Body of pancreas (tissue), 4 donors: ENCODE data around the gene CREBRF. TPM values are rescaled to one million over a fixed set of nuclear protein-coding genes. Genes with fewer than 3 reads are reported as not detected.

Source experiments
- ATAC-seq: fragments of 150-250 bp; one replicate; pipeline ENCODE4 v1.9.1; 2016
- DNase-seq, 4 donors: peaks; one replicate each; pipeline ENCODE4 v3.0.0-alpha.2; 2019
- H3K27ac ChIP-seq, 4 donors: fragments of 200-600 bp; sonication (generic); 1 replicate in 3 of 4; 2 replicates in 1 of 4; pipeline versions ENCODE4 v1.5.1 to v1.6.1; 2016 to 2019; ENCODE audit warnings: mild to moderate bottlenecking in 1 of 4, mixed read lengths in 1 of 4, moderate library complexity in 1 of 4
- H3K27me3 ChIP-seq, 2 donors: fragments of 200-600 bp; sonication (generic); one replicate each; pipeline ENCODE4 v1.6.0; 2016; ENCODE audit warnings: mild to moderate bottlenecking in 1 of 2
- H3K36me3 ChIP-seq, 2 donors: fragments of 200-600 bp; sonication (generic); replicated peaks in 1 of 2; 2 replicates each; pipeline ENCODE4 v1.5.1; 2016; ENCODE audit warnings: low read depth in 2 of 2; ENCODE audit not compliant: insufficient read depth in 1 of 2
- H3K4me1 ChIP-seq: fragments of 200-600 bp; sonication (generic); one replicate; pipeline ENCODE4 v1.6.0; 2016
- H3K4me3 ChIP-seq, 2 donors: fragments of 200-600 bp; sonication (generic); 1 replicate in 1 of 2; 2 replicates in 1 of 2; pipeline ENCODE4 v1.5.1; 2016 to 2019
- H3K9me3 ChIP-seq, 3 donors: fragments of 200-600 bp; sonication (generic); 1 replicate in 2 of 3; 2 replicates in 1 of 3; pipeline ENCODE4 v1.5.1; 2016
- POLR2A ChIP-seq, 3 donors: fragments of 450-650 bp; IDR thresholded peaks; one replicate each; pipeline ENCODE4 v1.6.1; 2016; ENCODE audit warnings: antibody characterized with exemption in 3 of 3, mild to moderate bottlenecking in 2 of 3
- WGBS, 2 donors: methylation state at CpG; one replicate each; pipeline ENCODE4 v1.1.5; 2017; 5-methylcytosine and 5-hydroxymethylcytosine counted together
- intact Hi-C: fragments of 100-400 bp; cut with DNase I; formaldehyde crosslinking; loops from one replicate; pipeline ENCODE4 v1.15.1; 2023
- total RNA-seq, 2 donors: library from RNA; depleted of rRNA; stranded (reverse); fragments of >200 nt; gene quantifications; one replicate each; pipeline ENCODE4 v1.1.0, GENCODE V29; 2016
- TF ChIP-seq, protein P1 (sequence below), 7 experiments: fragments of 450-650 bp in 4 of 7; fragments of 200-600 bp in 3 of 7; sonication (generic) in 3 of 7; IDR thresholded peaks; one replicate each; pipeline ENCODE4 v1.5.1; 2016 to 2019; ENCODE audit warnings: antibody characterized with exemption in 7 of 7

The CREBRF gene
- total RNA-seq, 2 donors from 2014 or later = 19.7 to 37.2 TPM

DNA sequence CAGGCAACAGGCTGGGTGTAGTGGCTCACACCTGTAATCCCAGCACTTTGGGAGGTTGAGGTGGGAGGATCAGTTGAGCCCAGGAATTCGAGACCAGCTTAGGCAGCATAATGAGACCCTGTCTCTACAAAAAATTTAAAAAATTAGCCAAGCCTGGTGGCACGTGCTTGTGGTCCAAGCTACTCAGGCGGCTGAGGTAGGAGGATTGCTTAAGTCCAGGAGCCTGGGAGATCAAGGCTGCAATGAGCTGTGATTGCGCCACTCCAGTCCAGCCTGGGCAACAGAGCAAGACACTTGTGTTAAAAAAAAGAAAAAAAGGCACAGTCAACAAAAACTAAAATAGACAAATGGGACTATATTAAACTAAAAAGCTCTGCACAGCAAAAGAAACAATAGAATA lies 43.3 kb upstream of the CREBRF start:
- no peaks in the 10 kb centered on the region for H3K27me3 ChIP-seq
- WGBS, 2 donors = 79 to 98% methylated on average over 4 of the region's 4 CpGs
- ATAC-seq (no peak), DNase-seq (peak in 1 of 4 donors; percentile 58)
- H3K9me3 ChIP-seq = no peaks in the 10 kb centered on the region
- H3K36me3 ChIP-seq = no peaks in the 10 kb centered on the region
- peak overlapping the region in 1 of 4 donors; percentile 42 for H3K27ac ChIP-seq
- intact Hi-C loops = no loop called here
- H3K4me3 ChIP-seq = no peak overlapping the region
- no peak for TF ChIP-seq POLR2A (IDR thresholded peaks at IDR 0.05)
- TF ChIP-seq, protein P1, sequence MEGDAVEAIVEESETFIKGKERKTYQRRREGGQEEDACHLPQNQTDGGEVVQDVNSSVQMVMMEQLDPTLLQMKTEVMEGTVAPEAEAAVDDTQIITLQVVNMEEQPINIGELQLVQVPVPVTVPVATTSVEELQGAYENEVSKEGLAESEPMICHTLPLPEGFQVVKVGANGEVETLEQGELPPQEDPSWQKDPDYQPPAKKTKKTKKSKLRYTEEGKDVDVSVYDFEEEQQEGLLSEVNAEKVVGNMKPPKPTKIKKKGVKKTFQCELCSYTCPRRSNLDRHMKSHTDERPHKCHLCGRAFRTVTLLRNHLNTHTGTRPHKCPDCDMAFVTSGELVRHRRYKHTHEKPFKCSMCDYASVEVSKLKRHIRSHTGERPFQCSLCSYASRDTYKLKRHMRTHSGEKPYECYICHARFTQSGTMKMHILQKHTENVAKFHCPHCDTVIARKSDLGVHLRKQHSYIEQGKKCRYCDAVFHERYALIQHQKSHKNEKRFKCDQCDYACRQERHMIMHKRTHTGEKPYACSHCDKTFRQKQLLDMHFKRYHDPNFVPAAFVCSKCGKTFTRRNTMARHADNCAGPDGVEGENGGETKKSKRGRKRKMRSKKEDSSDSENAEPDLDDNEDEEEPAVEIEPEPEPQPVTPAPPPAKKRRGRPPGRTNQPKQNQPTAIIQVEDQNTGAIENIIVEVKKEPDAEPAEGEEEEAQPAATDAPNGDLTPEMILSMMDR (IDR thresholded peaks at IDR 0.05) = no peak
- H3K4me1 ChIP-seq = peaks cover 53% of the 10 kb centered on the region

DNA sequence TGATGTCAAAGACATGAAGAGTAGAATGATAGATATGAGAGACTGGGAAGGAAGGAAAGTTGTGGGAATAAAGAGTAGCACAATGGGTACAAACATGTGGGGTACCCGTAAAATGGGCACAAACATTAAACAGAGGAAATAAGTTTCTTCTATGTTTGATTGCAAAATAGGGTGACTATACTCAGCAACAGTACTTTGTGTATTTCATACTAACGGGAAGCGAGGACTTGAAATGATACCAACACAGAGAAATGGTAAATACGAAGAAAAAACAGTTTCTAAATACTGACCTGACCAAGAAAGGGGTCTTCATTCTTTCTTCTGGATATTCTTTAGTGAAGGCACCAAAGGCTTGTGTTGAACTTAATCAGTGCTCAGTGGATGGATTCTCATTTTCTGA lies 41.5 kb upstream of the CREBRF start:
- Histone ChIP-seq H3K9me3 (no peaks in the 10 kb centered on the region), H3K4me3 (no peak overlapping the region), H3K36me3 (no peaks in the 10 kb centered on the region), H3K27ac (peak overlapping the region in 2 of 4 donors; percentile 61 to 80), H3K27me3 (no peaks in the 10 kb centered on the region), H3K4me1 (peaks cover 51% of the 10 kb centered on the region)
- DNase-seq (no peak), ATAC-seq (no peak)
- TF ChIP-seq POLR2A (IDR thresholded peaks at IDR 0.05) = no peak
- TF ChIP-seq, protein P1 (IDR thresholded peaks at IDR 0.05) = no peak
- intact Hi-C loops = no loop called here
- 86 to 89% methylated on average over 4 of the region's 4 CpGs for WGBS, 2 donors

DNA sequence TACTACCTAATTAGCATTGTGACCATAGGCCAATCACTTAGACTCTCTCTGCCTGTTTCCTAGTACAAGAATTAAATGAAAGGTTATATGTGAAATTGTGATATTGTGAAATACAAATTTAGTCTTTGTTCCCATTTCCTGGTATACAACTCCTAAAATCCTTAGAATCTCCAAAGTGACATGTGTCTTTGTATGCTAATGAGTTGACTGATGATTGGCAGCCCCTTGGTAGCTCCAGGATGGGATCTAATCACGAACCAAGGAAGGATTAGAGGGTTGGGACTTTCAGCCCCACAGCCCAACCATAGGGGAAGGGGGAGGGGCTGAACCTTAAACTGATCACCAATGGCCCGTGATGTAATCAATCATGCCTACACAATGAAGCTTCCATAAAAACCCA lies 41.0 kb upstream of the CREBRF start:
- no peak for TF ChIP-seq POLR2A (IDR thresholded peaks at IDR 0.05)
- TF ChIP-seq, protein P1 (IDR thresholded peaks at IDR 0.05) = no peak
- H3K27ac ChIP-seq = peak overlapping the region in 3 of 4 donors; percentile 61 to 80 (median 68)
- ATAC-seq = no peak
- no peak overlapping the region for H3K4me3 ChIP-seq
- intact Hi-C loops = no loop called here
- no peaks in the 10 kb centered on the region for H3K9me3 ChIP-seq
- peaks cover 47% of the 10 kb centered on the region for H3K4me1 ChIP-seq
- no peak for DNase-seq
- H3K36me3 ChIP-seq = no peaks in the 10 kb centered on the region
- H3K27me3 ChIP-seq = no peaks in the 10 kb centered on the region
- 67 to 93% methylated on average over 2 of the region's 2 CpGs for WGBS, 2 donors

DNA sequence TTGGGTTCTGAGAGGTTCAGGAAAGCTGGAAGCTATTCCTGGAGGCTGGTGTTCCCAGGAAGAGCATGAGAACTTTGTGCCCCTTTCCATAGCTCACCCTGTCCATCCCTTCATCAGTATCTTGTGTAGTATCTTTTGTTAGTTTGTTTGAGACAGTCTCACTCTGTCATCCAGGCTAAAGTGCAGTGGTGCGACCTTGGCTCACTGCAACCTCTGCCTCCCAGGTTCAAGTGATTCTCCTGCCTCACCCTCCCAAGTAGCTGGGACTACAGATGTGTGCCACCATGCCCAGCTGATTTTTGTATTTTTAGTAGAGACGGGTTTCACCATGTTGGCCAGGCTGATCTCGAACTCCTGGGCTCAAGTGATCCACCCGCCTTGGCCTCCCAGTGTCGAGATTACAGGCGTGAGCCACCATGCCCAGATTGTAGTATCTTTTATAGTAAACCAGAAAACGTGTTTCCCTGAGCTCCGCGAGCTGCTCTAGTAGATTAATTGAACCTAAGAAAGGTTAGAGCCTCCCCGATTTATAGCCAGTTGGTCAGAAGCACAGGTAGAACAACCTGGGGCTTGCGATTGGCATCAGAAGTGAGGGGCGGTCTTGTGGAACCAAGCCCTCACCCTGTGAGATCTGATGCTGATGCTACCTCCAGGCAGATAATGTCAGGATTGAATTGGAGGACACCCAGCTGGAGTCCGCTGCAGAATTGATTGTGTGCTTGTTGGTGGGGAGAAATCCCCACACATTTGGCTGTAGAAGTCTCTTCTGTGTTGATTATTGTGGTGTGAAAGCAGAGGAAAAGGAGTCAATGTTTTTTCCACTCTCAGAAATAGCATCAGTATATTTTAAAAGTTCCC lies 40.3 kb upstream of the CREBRF start:
- Histone ChIP-seq H3K36me3 (peaks cover 0 to 1% of the 10 kb centered on the region in 2 donors), H3K27me3 (no peaks in the 10 kb centered on the region), H3K4me3 (no peak overlapping the region), H3K4me1 (peaks cover 47% of the 10 kb centered on the region), H3K9me3 (no peaks in the 10 kb centered on the region), H3K27ac (peak overlapping the region; percentile 50 to 80 (median 64))
- WGBS, 2 donors = 83 to 89% methylated on average over 8 to 13 of the region's 13 CpGs
- no peak for DNase-seq
- ATAC-seq = no peak
- TF ChIP-seq, protein P1 (IDR thresholded peaks at IDR 0.05) = no peak
- intact Hi-C loops = no loop called here
